Activated CD4-positive, CD25-positive, alpha-beta regulatory T cell treated with anti-CD3 and anti-CD28 coated beads, Interleukin-2, amount 50 U/mL, for 16 hours (primary cell): Measurements from ENCODE around the gene FNTB.
A peak's percentile ranks its signal among the peaks of the same experiment; 100 is the strongest.
"Not testable (repeated sequence)": the region's sequence is repeated elsewhere in the genome, so short reads cannot be mapped to it uniquely, and the experiment has no call there.

Experiments used
- DNase-seq: peaks from one replicate; pipeline ENCODE4 v3.0.0-alpha.2; 2020; ENCODE audit warnings: low read depth, low spot score

Gene FNTB

GRCh38 chr14:65084554-65085505, 98.1 kb downstream of the FNTB start:
- DNase-seq: no peak

- not testable (repeated sequence) for DNase-seq
These were observed 100.0 kb downstream of the FNTB start for GRCh38 chr14:65086686-65087085.

GRCh38 chr14:65087835-65088234, 101.1 kb downstream of the FNTB start:
- DNase-seq: not testable (repeated sequence)

GRCh38 chr14:65092349-65092748, 105.7 kb downstream of the FNTB start:
- DNase-seq: no peak

GRCh38 chr14:65095633-65096205, 109.0 kb downstream of the FNTB start:
- no peak for DNase-seq

- no peak for DNase-seq
These were observed 109.8 kb downstream of the FNTB start for GRCh38 chr14:65096323-65097089.

- no peak for DNase-seq
These were observed 111.9 kb downstream of the FNTB start for GRCh38 chr14:65098586-65098985.

GRCh38 chr14:65100922-65101541, 114.3 kb downstream of the FNTB start:
- DNase-seq: no peak

GRCh38 chr14:65101631-65102440, 115.1 kb downstream of the FNTB start:
- DNase-seq: no peak

- peak; percentile 98 for DNase-seq
These were observed 115.9 kb downstream of the FNTB start, which contains the start of gene MAX for GRCh38 chr14:65102441-65103149. MAX (minus strand) TSS chr14:65102517; CDS start chr14:65102339, 178 bp downstream.

GRCh38 chr14:65103150-65103760, 116.6 kb downstream of the FNTB start:
- DNase-seq: no peak

- DNase-seq: no peak
These were observed 118.1 kb downstream of the FNTB start for GRCh38 chr14:65104791-65105190.

GRCh38 chr14:65106316-65106715, 119.6 kb downstream of the FNTB start:
- DNase-seq: no peak

GRCh38 chr14:65106736-65107135, 120.0 kb downstream of the FNTB start:
- no peak for DNase-seq

- no peak for DNase-seq
These were observed 120.5 kb downstream of the FNTB start for GRCh38 chr14:65107200-65107599.

- DNase-seq: no peak
These were observed 122.7 kb downstream of the FNTB start for GRCh38 chr14:65109357-65109756.

- no peak for DNase-seq
These were observed 123.8 kb downstream of the FNTB start for GRCh38 chr14:65110525-65110924.
